ENCODE results near the gene NFIX.

The NFIX gene

GRCh38 chr19:13127811-13128575 is 132.7 kb downstream of the NFIX start:
- DNase-seq (ENCODE audit: low read depth) = no peak

DNA sequence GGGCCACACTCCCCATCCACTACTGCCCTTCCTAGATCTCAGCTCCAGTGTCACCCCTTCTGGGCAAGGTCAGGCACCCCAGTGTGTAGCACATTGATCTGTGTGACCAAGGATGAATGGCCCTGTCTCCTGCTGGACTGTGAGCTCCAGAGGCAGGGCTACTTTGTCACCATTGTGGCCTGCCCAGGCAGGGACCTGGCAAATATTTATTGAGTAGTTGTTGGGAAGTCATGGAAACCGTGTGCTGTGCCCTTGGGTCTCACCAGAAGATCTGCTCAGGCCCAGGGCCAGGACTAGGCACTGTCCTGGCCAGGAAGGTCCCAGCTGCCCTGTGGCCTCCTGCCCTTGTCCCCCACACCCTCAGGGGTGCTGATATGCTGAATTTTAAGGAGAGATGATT is 133.3 kb downstream of the NFIX start:
- DNase-seq (ENCODE audit: low read depth) = no peak

- no peak for DNase-seq (ENCODE audit: low read depth)
Observed at GRCh38 chr19:13129384-13129783, 134.1 kb downstream of the NFIX start.

- DNase-seq (ENCODE audit: low read depth) = no peak
Observed at GRCh38 chr19:13130886-13131490, 135.7 kb downstream of the NFIX start.

GRCh38 chr19:13132471-13133180 is 137.4 kb downstream of the NFIX start:
- peak; percentile 65 for DNase-seq (ENCODE audit: low read depth)

GRCh38 chr19:13133241-13133870 is 138.1 kb downstream of the NFIX start:
- DNase-seq (ENCODE audit: low read depth) = no peak

- no peak for DNase-seq (ENCODE audit: low read depth)
Observed at GRCh38 chr19:13134626-13135025, 139.4 kb downstream of the NFIX start.

DNA sequence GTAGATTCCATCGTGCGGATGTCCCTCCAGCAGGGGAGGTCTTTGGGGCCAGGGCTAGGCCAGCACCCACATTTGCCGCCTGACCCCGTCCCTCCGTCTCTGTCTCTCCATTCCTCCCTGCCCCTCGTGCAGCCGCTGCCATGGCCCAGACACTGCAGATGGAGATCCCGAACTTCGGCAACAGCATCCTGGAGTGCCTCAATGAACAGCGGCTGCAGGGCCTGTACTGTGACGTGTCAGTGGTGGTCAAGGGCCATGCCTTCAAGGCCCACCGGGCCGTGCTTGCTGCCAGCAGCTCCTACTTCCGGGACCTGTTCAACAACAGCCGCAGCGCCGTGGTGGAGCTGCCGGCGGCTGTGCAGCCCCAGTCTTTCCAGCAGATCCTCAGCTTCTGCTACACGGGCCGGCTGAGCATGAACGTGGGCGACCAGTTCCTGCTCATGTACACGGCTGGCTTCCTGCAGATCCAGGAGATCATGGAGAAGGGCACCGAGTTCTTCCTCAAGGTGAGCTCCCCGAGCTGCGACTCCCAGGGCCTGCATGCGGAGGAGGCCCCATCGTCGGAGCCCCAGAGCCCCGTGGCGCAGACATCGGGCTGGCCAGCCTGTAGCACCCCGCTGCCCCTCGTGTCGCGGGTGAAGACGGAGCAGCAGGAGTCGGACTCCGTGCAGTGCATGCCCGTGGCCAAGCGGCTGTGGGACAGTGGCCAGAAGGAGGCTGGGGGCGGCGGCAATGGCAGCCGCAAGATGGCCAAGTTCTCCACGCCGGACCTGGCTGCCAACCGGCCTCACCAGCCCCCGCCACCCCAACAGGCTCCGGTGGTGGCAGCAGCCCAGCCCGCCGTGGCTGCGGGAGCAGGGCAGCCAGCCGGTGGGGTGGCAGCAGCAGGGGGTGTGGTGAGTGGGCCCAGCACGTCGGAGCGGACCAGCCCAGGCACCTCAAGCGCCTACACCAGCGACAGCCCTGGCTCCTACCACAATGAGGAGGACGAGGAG is 140.1 kb downstream of the NFIX start:
- no peak for DNase-seq (ENCODE audit: low read depth)

DNA sequence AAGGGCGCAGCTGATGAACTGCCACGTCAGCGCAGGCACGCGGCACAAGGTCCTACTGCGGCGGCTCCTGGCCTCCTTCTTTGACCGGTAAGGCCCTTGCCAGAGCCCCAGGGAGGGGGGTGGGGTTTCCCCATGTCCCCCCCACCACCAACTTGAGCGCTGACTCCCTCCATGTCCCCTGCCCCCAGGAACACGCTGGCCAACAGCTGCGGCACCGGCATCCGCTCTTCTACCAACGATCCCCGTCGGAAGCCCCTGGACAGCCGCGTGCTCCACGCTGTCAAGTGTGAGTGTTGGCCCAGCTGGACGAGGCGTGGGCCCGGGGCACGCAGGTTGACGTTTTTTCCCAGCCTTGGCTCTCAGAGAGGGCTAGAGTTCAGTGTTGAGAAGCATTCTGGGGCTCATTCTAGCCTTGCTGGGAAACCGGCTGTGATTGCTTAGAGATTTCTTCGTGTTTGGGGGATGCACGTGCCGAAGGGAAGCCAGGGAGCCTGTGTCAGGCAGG is 142.1 kb downstream of the NFIX start:
- DNase-seq (ENCODE audit: low read depth) = no peak

- DNase-seq (ENCODE audit: low read depth) = no peak
Observed at GRCh38 chr19:13138171-13138915, 143.1 kb downstream of the NFIX start.

DNA sequence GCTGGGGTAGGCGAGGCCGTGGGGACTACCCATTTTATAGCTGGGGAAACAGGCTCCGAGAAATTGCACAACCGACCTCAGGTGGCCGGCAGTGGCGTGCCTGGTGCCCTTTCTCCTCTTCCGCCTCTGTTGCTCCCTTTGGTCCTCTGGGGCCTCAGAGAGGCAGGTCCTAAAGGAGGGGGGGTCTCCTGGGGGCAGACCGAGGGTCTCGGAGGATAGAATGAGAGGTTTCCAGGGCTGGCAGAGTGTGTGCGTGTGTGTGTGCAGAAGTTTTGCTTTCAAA is 143.6 kb downstream of the NFIX start:
- DNase-seq (ENCODE audit: low read depth) = no peak

DNA sequence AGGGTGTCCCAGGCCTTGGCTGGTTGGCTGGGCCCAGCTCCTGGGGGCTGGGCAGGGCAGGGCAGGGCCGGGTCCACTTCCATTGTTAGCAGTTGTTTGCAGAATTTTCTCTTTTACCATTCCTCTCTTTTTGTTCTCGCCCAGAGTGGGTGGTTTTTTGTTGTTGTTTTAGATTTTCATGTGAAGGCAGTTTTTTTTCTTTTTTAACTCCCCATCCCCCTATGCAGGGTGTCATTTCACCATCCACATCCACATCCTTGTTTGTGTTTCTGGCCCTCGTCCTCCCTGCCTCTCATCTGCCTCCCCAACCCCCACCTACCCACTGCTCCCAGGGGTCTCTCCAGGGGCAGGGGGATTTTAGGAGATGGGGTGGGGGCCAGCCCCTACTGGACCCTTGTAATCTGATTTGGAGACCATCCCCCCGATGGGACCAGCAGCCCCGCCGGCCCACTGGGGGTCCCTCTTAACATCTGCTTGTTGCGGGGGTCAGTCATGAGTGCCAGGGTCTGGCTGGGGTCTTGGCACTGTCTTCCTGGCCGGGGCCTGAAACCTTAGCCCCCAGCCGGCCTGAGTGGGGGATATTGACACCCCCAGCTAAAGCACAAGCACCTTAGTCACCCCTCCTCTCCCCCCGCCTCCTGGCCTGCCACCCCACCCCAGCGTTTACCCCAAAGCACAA is 144.5 kb downstream of the NFIX start:
- no peak for DNase-seq (ENCODE audit: low read depth)

DNA sequence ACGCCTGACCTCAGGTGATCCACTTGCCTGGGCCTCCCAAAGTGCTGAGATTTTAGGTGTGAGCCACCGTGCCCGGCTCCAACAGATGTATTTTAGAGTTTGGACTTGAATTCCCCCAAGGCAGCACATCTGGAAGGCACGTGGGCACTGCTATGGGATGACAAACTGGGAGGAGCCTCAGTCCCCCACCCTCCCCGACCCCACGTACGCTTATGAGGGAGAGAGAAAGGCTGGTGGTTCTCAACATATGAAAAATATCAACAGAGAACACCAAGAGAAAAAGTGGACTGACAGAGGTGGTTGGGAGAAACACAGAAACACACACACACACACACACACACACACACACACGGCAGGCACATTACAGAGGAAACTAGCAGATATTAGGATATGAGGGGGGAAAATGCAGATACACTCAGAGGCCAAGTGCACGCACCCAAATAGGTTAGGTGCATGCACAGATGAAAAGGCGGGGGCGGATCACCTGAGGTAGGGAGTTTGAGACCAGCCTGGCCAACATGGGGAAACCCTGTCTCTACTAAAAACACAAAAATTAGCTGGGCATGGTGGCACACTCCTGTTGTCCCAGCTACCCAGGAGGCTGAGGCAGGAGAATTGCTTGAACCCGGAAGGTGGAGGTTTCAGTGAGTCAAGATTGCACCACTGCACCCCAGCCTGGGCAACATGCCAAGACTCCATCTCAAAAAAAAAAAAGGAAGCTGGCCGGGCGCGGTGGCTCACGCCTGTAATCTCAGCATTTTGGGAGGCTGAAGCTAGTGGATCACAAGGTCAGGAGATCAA is 151.7 kb downstream of the NFIX start:
- DNase-seq (ENCODE audit: low read depth) = no peak

All from activated T-cell treated with anti-CD3 and anti-CD28 coated beads for 48 hours (primary cell).